GM12892 (cell line): Measurements from ENCODE around the gene GFRA1.

Experiments
- POLR2A ChIP-seq: IDR thresholded peaks from 2 replicates; pipeline ENCODE4 v1.6.1; 2011; ENCODE audit warnings: low read depth, low read length, control low read depth
- TAF1 ChIP-seq: IDR thresholded peaks from 2 replicates; pipeline ENCODE4 v1.6.1; 2011; ENCODE audit warnings: low read depth, mild to moderate bottlenecking, control low read depth, low read length, borderline replicate concordance

- no peak for TF ChIP-seq POLR2A
- TF ChIP-seq TAF1, result no peak
These were observed 27.9 kb downstream of the GFRA1 start for GRCh38 chr10:116245156-116245555.
